Stimulated activated CD4-positive, alpha-beta T cell treated with anti-CD3 and anti-CD28 coated beads, Interleukin-12 subunit alpha, Interleukin-12 subunit beta, amount 100 ng/mL, for 4 hours (primary cell): ENCODE results near the gene DNAJC5.
"Not testable (repeated sequence)": the region's sequence is repeated elsewhere in the genome, so short reads cannot be mapped to it uniquely, and the experiment has no call there.

Experiments used
- DNase-seq: peaks from one replicate; pipeline ENCODE4 v3.0.0-alpha.2; 2020

Gene DNAJC5, protein sequence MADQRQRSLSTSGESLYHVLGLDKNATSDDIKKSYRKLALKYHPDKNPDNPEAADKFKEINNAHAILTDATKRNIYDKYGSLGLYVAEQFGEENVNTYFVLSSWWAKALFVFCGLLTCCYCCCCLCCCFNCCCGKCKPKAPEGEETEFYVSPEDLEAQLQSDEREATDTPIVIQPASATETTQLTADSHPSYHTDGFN

DNA sequence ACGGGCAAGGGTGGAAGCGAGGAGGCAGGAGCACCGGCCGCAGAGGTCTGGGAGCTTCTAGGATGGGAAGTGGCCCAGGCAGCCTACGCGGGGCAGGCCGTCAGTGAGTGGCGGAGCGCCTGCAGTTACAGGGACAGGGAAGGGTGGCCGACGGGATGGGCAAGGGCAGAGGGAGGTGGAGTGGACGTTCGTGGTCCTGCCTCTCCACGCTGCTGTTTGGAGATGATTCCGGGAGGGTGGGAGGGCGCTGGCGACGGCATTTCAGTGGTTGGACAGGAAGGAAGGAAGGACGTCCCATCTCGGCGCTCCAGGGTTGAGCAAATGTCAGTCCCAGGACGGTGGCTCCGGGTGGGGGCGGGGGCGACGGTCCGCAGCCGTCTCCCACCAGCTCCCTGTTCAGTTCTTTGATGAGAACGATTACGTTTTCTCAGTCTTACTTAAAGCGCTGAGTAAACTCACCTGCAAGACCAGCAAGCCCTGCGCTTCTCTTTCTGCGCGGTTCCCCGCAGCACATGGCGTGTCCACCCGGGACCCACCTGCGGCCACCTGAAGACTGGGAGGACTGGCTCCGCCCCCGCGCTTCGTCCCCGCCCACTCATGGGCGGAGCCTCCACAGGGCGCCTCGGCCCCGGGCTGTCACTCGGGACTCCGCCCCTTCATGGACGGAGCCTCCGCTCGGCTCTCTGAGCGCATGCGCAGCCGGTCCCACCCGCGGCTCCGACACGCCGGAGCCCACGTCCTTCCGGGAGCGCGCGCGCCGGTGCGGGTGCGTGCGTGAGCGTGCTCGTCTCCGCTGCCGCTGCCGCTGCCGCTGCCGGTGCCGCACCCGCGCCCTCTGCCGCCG lies at the start of gene DNAJC5:
Gene DNAJC5 (plus strand): TSS at position 769 of the 844 bp plus-strand sequence. CDS start 33,220 bp downstream, outside the sequence.
- DNase-seq = peak; percentile 95

DNA sequence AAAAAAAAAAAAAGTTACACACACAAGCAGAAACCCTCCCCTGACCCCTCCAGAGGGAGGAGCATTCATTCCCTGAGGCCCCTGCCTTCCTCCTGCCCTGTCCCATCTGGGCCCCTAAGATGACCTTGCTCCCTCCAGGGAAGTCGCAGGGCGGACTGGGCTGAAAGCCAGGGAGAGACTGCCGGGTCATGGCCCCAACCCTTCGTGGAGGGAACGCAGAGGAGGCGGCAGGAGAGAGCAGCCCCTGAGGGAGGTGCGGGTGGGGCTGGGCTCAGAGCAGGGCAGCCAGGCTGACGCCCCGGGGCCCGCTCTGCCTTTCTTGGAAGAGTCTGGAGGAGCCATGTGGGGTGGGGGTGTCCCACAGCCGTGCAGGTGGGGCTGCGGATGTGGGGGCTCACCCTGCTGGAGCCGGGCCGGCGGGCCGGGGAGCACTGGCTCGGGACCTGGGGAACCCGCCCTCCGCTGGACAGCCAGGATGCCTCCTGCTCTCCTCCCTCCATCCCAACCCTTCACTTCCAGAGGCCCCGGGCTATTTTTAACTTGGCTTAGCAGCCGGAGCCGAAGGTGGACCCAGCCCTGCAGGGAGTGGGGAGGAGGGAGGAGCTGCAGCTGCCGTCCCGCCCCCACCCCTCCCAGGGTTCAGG lies 48.7 kb upstream of the DNAJC5 start:
- no peak for DNase-seq

DNA sequence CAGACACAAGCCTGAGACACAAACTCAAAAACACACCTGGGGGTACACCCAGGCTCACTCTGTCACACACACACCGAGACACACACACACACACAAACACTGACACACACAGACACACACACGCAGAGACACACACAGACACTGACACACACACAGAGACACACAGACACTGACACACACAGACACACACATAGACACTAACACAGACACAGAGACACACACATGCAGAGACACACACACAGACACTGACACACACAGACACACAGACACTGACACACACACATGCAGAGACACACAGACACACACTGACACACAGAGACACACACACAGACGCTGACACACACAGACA lies 48.1 kb upstream of the DNAJC5 start:
- no peak for DNase-seq

DNA sequence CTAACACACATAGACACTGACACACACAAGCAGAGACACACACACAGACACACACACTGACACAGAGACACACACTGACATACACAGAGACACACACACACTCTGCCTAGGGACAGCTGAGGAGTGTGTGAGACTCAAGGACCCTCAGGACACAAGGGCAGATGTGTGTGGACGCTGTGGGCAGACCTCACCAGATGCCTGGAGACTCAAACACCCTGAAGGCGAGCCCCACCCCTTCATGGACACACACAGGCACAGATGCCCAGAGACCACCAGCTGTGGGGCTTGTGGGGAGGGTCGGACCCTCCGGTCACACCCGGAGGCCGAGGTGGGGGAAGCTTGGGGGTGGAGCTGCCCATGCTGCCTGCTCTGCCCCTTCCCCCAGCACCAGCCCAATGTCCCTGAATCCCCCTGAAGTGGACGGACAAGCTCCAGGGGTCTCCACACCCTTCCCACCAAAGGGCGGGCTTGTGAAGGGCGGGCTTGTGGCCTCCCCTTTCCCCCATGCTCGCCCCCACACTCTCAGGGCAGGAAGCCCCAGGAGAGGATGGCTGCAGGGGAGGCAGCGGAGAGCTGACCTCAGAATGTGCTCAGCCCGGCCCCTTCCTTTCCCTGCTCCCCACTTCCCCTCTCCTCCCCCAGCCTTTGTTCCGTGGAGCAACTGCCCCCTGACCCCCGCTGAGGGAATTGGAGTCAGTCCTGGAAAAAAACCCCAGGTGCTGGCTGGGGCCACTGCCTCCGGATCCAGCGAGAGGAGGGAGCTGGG lies 47.5 kb upstream of the DNAJC5 start:
- DNase-seq = no peak

DNA sequence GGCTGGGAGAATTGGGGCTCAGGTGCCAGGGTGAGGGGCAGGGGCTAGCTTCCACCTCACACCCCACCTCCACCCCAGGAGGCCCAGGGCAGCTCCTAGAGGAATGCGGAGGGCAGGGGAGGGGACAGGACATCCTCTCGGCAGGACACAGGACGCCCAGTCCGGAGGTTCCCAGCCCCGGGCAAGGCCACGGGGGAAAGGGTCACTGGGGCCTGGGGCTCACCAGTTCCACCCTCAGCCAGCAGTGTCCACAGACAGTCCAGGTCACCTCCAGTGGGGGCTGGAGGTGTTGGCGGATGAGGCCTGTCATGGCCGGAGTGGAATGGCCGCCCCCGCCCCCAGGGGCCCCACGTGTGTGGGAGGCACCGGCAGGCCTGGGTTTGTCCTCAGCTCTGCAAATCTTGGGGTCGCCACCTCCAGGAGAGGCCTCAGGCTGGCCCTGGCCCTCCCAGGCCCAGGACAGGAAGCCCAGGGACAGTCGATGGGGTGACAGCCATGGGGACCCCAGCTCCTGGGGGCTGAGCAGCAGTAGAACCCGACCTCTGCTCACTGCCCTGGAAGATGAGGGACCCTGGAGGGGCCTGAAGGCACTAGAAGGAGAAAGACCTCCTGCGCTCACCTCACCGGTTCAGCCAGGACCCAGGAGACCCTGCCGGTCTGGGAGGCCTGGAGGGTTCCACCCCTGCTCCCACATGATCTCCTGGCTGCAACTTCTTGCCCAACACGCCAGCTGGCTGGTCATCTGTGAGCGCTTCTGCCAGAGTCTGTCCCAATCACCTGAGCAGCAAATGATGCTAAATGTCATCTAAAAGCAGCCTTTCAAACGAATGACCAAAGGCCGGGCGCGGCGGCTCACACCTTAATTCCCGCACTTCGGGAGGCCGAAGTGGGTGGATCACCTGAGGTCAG lies 46.7 kb upstream of the DNAJC5 start:
- DNase-seq = no peak

DNA sequence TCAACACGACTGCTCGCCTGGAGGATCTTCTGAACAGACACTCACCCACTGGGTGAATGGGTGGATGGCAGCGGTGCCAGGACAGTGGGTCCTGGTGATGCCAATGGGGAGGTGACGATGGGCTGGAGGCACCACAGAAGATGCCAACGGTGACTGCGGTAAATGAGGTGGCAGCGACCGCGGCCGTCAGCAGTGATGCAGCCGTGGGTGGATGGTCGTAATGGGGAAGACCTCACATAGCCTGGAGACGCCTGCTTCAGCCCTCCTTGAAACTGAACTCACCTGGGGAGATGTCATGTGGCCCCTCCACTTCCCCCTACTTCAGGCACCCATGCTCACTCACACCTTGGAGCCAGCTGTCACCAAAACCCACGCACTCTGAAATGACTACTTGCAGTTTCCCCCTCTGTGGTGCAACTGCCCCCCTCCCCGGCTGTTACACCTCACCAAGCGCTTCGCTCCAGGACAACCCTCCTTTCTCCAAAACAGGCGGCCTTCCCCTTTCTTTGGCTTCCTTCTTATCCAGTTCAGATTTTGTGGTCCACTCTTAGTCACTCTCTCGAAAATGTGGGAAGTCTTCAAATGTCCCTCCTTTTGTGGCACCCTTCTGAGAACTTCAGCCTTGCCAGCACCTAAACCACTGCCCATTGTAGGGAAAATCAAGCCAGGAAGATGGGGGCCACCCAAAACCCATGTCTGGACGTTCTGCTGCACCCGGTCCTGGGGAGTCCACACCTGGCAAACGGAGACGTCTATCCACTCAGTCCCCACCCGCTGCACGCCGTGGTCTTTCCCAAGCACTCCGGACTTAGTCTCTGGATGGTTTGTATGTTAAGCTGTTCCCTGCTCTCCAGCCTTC lies 44.0 kb upstream of the DNAJC5 start:
- peak; percentile 46 for DNase-seq

DNA sequence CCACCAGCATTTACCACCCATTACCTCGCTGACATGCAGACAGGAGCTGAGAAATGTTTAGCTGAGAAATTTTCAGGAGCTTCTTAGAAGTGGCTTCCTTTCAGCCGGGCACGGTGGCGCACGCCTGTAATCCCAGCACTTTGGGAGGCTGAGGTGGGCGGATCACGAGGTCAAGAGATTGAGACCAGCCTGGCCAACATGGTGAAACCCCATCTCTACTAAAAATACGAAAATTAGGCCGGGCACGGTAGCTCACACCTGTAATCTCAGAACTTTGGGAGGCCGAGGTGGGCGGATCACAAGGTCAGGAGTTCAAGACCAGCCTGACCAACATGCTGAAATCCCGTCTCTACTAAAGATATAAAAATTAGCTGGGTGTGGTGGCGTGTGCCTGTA lies 43.4 kb upstream of the DNAJC5 start:
- not testable (repeated sequence) for DNase-seq

DNA sequence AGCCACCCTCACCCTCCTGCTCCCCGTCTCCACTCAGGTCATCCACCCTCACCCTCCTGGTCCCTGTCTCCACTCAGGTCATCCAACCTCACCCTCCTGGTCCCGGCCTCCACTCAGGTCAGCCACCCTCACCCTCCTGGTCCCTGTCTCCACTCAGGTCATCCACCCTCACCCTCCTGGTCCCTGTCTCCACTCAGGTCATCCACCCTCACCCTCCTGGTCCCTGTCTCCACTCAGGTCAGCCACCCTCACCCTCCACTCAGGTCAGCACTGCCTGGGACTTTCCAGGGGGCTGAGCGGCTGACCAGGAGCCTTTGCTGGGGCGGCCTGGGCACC lies 41.2 kb upstream of the DNAJC5 start:
- not testable (repeated sequence) for DNase-seq

DNA sequence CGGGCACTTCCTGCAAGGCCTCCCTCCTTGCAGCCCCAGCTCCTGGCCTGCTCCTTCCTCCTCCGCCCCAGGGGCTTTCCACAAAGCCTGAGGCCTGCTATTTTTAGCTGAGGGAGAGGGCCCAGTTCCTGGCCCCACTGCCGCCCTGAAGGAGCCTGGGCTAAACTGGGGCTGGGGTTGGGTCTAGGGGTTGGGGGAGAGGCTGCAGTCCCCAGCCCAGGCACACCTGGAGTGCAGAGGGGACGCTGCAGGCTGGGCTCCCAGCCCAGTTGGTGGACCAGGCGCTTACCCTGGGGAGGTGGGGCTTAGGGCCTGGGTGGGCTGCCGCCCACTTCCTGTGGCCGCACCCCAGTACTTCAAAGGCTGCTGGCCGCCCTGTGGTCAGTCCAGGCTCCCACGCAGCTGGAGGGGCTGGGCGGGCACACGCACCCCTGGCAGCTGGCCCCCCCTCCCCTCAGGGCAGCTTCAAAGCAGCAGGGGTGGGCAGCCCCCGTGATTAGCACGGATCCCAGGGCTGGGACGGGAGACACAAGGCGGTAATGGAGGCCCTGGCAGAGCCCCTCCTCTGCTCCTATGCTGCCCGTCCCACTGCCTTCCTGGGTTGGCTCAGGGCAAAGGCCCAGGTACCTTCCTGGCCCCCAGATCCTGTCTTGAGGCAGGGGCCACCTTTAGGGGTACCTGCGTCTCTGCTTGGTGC lies 40.7 kb upstream of the DNAJC5 start:
- no peak for DNase-seq

DNA sequence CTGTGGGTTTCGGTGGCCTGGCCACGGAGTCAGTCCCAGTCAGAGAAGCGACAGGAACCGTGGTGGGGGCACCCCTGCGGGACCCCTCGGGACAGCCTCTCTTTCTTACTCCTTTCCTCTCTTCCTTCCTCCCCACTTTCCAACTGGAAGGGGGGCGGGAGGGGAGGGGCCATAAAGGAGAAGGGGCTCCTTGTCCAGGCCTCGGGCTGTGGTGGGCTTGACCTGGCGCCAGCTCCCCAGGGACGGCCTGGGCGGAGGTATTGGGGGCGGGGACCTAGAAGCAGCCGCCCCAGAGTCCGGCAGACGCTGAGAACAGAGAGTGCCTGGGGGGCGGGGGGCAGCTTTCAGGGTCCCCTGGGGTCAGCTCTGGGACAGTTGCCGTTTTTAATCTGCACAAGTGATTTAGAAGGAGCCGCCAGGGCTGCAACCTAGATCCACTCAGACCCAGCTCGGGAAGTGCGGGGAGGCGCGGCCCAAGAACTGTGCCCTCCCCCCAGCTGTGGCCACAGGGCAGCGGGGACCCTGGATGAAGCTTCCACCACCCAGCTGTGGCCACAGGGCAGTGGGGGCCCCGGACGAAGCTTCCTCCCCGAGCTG lies 40.1 kb upstream of the DNAJC5 start:
- no peak for DNase-seq

DNA sequence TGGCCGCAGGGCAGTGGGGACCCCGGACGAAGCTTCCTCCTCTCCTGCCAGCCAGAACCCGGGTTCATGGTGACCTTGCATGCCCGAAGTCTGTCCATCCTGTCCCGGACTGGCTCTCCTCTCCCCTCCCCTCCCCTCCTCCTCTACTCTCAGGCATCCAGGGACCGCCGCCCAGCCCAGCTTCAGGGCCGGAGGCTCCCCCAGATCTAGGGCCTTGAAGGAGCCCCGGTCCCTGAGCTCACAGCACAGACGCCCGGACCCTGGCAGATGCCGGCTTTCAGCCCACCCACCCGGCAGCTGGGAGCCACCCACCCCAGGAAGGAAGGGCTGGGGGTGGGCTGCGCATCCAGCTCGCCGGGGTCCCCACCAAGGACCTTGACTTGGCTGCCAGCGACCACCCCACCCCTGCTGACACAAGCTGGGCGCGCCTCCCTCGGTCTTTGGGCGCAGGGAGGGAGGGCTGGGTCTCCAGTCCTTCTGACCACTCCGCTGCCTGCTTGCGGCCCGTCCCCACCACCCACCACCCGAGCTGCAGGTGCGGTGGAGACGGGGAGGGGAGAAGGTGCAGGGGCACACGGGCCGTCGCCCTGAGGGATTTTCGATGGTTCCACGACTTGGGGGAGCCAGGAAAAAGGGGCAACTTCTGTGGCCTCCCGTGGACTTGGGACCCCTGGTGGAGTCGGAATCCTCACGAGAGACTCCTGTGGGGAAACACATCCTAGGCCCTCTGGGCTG lies 39.4 kb upstream of the DNAJC5 start:
- no peak for DNase-seq

DNA sequence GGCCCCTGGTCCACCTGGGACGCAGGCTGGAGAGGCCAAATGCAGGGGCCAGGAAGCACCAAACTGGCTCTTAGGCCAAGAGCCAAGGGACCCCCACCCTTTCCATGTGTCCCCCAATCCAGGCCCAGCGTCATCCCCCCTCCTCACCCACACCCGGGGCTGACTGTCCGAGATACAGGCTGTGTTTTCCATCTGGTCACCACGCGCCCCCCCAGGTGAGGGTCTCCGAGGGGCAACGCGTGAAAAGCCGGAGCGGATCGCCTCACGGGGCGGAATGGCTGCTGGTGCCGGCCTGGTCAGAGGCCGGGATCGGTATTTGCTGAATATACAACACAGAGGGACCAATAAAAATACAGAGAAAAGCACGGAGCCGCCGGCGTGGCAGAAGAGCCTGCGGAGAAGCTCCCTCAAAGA lies 38.8 kb upstream of the DNAJC5 start:
- no peak for DNase-seq

DNA sequence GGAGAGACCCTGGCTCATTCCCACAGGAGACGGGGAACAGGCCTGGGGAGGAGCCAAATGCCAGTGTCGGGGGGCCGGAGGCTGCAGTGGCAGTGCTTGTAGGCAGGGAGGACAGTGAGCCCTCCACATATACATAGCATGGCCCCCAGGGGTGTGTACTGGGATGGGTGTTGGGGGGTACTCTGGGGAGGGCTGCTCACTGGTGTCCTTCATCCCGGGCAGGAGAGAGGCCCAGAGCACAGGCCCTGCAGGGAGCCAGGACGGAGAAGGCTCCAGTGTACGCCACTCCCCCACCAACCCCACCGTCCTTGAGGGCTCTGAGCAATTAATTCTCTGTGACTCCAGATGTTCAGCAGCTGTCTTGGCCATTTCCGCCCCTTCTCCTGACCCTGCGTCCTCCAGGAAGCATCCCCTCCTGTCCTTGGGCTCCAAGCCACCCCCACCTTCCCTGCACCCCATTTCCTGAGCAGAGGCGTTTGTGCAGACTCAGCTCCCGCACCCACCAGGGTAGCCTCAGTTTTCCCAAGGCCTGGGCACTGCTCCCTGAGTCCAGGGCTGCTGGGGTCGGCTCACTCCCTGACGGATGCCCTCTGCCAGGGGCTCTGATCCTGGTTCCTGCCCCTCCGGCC lies 37.0 kb upstream of the DNAJC5 start:
- DNase-seq = no peak

DNA sequence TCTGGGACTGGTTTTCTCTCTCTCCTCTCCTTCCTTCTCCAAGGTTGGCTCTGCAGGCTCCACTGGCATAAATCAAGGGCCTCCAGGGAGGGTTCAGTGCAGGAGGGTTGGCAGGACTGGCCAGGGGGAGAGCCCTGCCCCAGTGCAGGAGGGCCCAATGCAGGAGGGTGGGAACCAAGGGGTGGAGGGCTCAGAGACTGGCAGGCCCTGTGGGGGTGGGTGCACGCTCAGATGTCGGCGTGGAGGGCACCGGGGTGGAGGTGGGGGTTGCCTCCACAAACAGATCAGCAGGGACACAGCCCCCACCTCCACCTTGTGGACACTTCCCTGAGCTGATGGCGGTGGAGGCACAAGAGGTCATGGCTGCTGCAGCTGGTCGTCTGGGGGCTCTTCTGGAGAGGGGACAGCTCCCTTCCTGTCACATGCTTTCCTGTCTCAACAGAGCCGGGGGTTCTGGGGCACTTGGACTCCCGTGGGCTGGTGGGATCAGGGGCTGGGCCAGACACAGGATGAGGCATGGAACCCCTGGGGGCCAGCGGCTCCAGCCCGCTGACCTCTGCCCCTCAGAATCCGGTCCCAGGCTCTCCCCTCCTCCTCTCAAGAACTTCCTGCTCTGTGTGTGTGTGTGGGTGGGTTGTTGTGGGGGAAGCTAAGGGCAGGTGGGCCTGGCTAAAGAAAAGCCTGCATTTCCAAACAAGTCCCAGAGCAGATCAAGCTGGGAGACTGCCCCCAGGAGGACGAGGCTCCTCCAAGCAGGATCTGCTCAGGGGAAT lies 36.3 kb upstream of the DNAJC5 start:
- DNase-seq = no peak

DNA sequence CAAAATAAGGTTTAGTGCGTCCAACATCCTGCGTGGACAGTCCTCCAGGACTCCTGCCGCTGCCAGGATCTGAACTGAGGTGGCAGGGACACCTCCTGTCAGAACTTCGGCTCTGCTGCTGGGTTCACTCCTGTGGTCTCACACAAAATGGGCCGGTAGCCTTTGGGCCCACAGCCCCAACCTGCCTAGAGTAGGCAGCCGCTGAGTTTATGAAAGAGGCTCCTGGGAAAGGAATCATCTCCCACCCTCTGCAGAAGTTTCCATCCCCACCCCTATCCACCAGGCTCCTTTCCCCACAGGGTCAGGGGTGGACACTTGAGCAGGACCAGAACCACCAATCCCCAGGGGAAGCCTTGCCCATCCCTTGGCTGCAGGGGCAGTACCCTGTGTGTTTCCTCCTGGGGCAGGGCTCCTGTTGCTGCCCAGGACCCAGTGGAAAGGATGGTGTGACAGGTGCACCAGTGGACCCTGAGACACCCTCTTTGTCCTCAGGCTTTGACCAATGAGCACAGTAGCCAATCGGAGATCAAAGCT lies 35.7 kb upstream of the DNAJC5 start:
- DNase-seq = no peak

DNA sequence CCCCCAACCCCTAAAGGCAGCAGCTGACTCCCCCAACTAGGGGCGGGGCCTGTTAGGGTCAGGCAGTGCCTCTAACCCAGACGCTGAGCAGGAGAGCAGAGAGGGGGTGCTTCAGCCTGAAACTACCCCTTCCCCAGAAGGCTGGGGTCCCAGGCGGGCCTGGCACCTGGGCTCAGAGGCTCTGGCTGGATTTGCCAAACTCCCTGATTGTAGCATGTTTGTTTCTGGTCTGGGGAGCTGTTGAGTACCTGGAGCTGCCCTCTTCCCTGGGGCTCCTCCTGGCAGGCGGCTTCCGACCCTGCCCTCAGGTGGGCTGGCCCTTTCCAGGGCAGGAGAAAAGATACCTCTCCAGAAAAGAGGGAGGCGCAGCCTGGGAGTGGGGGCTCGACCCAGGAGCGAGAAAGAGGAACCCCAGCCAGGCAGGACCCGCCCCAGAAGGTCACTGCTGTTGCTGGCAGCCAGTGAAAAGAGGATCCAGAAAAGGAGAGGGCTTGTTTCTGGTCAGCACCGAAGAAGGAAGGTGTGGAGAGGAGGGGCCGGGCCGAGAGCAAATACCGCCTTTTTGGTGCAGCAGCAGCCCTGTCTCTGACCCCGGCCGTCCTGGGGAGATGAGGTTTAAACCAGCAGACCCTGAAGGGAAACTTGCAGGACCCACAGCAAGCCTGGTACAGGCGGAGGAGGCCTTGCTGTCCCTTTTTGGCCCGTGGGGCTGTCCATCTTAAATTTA lies 34.4 kb upstream of the DNAJC5 start:
- no peak for DNase-seq

DNA sequence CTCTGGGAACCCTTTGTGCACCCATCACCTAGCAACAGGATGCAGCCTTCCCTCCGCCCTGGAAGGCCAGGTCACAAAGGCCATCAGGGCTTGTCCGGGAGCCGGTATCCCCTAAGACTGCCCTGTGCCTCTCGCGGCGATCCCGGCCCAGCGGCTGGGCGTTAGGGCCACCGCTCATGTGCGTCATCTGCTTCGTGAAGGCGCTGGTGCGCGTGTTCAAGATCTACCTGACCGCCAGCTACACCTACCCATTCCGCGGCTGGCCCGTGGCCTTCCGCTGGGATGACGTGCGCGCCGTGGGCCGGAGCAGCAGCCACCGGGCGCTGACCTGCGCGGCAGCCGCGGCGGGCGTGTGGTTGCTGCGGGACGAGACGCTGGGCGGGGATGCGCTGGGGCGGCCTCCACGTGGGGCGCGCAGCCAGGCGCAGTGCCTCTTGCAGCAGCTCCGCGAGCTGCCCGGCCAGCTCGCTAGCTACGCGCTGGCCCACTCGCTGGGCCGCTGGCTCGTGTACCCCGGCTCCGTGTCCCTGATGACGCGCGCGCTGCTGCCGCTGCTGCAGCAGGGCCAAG lies 33.5 kb upstream of the DNAJC5 start, which contains the start of gene ABHD16B:
Gene ABHD16B (plus strand): TSS at position 134 of the 570 bp plus-strand sequence. CDS start 43 bp downstream, at position 177.
- DNase-seq = no peak
